Keratinocyte (primary cell): Measurements from ENCODE around the gene TP53BP2. TPM values are rescaled to one million over a fixed set of nuclear protein-coding genes. Genes with fewer than 3 reads are reported as not detected.

ENCODE experiments used
- DNase-seq: peaks from one replicate; pipeline ENCODE4 v3.0.0-alpha.2; 2011; ENCODE audit warnings: low read depth, missing footprints, low spot score
- FAIRE-seq: peaks from 2 replicates; lab custom pipeline; 2011; peaks lifted over from hg19 to GRCh38; lab: Jason Lieb, UNC
- H2AFZ ChIP-seq: 2 replicates; pipeline ENCODE4 v1.6.0; 2012; ENCODE audit warnings: low read length, control low read depth, inconsistent platforms; ENCODE audit not compliant: control insufficient read depth
- H3K27ac ChIP-seq: 2 replicates; pipeline ENCODE4 v1.5.1; 2011; ENCODE audit warnings: low read length; ENCODE audit not compliant: control insufficient read depth, insufficient read depth
- H3K27me3 ChIP-seq: 3 replicates; pipeline ENCODE4 v1.6.0; 2011; ENCODE audit warnings: low read length; ENCODE audit not compliant: control insufficient read depth, insufficient read depth; ENCODE audit errors: extremely low read depth
- H3K36me3 ChIP-seq, 2 experiments: 2 replicates in 1 of 2; 3 replicates in 1 of 2; pipeline ENCODE4 v1.5.1; 2011; ENCODE audit warnings: low read length in 2 of 2, mild to moderate bottlenecking in 1 of 2; ENCODE audit not compliant: control insufficient read depth in 2 of 2, insufficient read depth in 2 of 2; ENCODE audit errors: extremely low read depth in 1 of 2
- H3K4me1 ChIP-seq: 3 replicates; pipeline ENCODE4 v1.5.1; 2011; ENCODE audit warnings: low read length; ENCODE audit not compliant: control insufficient read depth, insufficient read depth; ENCODE audit errors: extremely low read depth
- H3K4me2 ChIP-seq: 3 replicates; pipeline ENCODE4 v1.6.0; 2011; ENCODE audit warnings: low read depth, low read length; ENCODE audit not compliant: control insufficient read depth, insufficient read depth; ENCODE audit errors: extremely low read depth
- H3K4me3 ChIP-seq, 3 experiments: fragments of 200-600 bp in 1 of 3; sonication (generic) in 1 of 3; 2 replicates in 2 of 3; 3 replicates in 1 of 3; pipeline ENCODE4 v1.5.1; 2011 to 2016; ENCODE audit warnings: low read length in 3 of 3, mild to moderate bottlenecking in 3 of 3, control low read depth in 2 of 3, inconsistent platforms in 1 of 3, low read depth in 1 of 3, mixed read lengths in 1 of 3, mixed run types in 1 of 3, moderate library complexity in 1 of 3; ENCODE audit not compliant: control insufficient read depth in 2 of 3, insufficient read depth in 2 of 3; ENCODE audit errors: extremely low read depth in 1 of 3
- H3K79me2 ChIP-seq: 2 replicates; pipeline ENCODE4 v1.6.0; 2012; ENCODE audit warnings: low read length; ENCODE audit not compliant: control insufficient read depth, insufficient read depth
- H3K9ac ChIP-seq: 3 replicates; pipeline ENCODE4 v1.6.0; 2011; ENCODE audit warnings: low read length; ENCODE audit not compliant: control insufficient read depth, insufficient read depth; ENCODE audit errors: extremely low read depth
- H3K9me1 ChIP-seq: 3 replicates; pipeline ENCODE4 v1.6.0; 2011; ENCODE audit warnings: low read length; ENCODE audit not compliant: control insufficient read depth, insufficient read depth; ENCODE audit errors: extremely low read depth
- H3K9me3 ChIP-seq: 2 replicates; pipeline ENCODE4 v1.5.1; 2012; ENCODE audit warnings: low read depth, low read length; ENCODE audit not compliant: control insufficient read depth
- H4K20me1 ChIP-seq: 3 replicates; pipeline ENCODE4 v1.6.0; 2011; ENCODE audit warnings: low read length; ENCODE audit not compliant: control insufficient read depth, insufficient read depth; ENCODE audit errors: extremely low read depth
- EZH2 ChIP-seq: IDR thresholded peaks from one replicate; pipeline ENCODE4 v1.6.1; 2012; ENCODE audit warnings: inconsistent platforms, mild to moderate bottlenecking, low read length, moderate library complexity
- dilution Hi-C: fragments of 300-500 bp; cut with MboI; formaldehyde crosslinking; loops from one replicate; pipeline ENCODE4 v1.7.0; 2020; ENCODE audit warnings: low sequenced_read_pairs; ENCODE audit not compliant: extremely low pct_ligation_motif_present
- polyA plus RNA-seq, 5 experiments: library from polyadenylated mRNA; depleted of rRNA in 3 of 5; stranded (reverse) in 3 of 5; stranded (forward) in 1 of 5; unstranded in 1 of 5; fragments of >200 nt; gene quantifications; 1 replicate in 1 of 5; 2 replicates in 3 of 5; 3 replicates in 1 of 5; pipeline versions ENCODE4 v1.2.1 to v1.2.3, GENCODE V29; 2011 to 2012; ENCODE audit warnings: missing spikeins in 2 of 5, low read depth in 1 of 5, low replicate concordance in 1 of 5
- TF ChIP-seq, protein P1 (sequence below), 3 experiments: IDR thresholded peaks in 1 of 3; conservative IDR thresholded peaks in 1 of 3; optimal IDR thresholded peaks in 1 of 3; 2 replicates in 2 of 3; 3 replicates in 1 of 3; pipeline versions ENCODE3 to v1.5.1; 2011; ENCODE audit warnings: low read length in 3 of 3, mild to moderate bottlenecking in 3 of 3, moderate library complexity in 2 of 3, control low read depth in 1 of 3, inconsistent platforms in 1 of 3; ENCODE audit not compliant: insufficient read depth in 2 of 3; ENCODE audit errors: extremely low read depth in 1 of 3

Gene TP53BP2
- polyA plus RNA-seq, 1 donor (not counting 4 experiments of a cell fraction or from before 2014, with no cell fraction given), result 22.5 TPM

DNA sequence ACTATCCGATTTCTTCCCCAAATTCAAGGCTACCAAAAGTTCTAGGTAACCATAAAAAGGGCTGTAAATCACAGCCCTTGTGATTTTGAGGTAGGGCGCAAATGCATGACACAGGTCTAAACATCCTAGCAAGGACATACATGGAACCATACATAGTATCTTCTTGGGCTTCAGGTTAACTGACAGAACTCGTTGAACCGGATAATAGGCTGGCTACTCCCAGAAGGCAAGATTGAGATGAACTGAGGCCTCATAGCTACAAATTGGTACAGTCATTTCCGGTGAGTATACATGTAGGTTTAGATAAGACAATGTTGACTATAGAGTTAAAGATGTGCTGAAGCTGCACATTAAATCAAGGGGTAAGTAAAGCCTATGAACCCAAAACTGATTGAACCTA lies 27.3 kb upstream of the TP53BP2 start:
- H2AFZ ChIP-seq, result no peak overlapping the region
- H3K9me1 ChIP-seq, result no peaks in the 10 kb centered on the region
- H4K20me1 ChIP-seq, result no peaks in the 10 kb centered on the region
- no peak overlapping the region for H3K4me2 ChIP-seq
- no peak for DNase-seq
- no peak overlapping the region for H3K27ac ChIP-seq
- no peaks in the 10 kb centered on the region for H3K36me3 ChIP-seq
- H3K4me3 ChIP-seq, result no peak overlapping the region
- peaks cover 11% of the 10 kb centered on the region for H3K4me1 ChIP-seq
- no peaks in the 10 kb centered on the region for H3K27me3 ChIP-seq
- no peaks in the 10 kb centered on the region for H3K79me2 ChIP-seq
- no peak overlapping the region for H3K9ac ChIP-seq
- no peaks in the 10 kb centered on the region for H3K9me3 ChIP-seq
- TF ChIP-seq, protein P1, sequence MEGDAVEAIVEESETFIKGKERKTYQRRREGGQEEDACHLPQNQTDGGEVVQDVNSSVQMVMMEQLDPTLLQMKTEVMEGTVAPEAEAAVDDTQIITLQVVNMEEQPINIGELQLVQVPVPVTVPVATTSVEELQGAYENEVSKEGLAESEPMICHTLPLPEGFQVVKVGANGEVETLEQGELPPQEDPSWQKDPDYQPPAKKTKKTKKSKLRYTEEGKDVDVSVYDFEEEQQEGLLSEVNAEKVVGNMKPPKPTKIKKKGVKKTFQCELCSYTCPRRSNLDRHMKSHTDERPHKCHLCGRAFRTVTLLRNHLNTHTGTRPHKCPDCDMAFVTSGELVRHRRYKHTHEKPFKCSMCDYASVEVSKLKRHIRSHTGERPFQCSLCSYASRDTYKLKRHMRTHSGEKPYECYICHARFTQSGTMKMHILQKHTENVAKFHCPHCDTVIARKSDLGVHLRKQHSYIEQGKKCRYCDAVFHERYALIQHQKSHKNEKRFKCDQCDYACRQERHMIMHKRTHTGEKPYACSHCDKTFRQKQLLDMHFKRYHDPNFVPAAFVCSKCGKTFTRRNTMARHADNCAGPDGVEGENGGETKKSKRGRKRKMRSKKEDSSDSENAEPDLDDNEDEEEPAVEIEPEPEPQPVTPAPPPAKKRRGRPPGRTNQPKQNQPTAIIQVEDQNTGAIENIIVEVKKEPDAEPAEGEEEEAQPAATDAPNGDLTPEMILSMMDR (optimal IDR thresholded peaks at IDR 0.05 in 1 of 3, IDR thresholded peaks at IDR 0.05 in 1 of 3, conservative IDR thresholded peaks at IDR 0.05 in 1 of 3; ENCODE audit: extremely low read depth in 1 of 3, insufficient read depth in 2 of 3, low read length in 3 of 3), result no peak
- TF ChIP-seq EZH2, result no peak
- dilution Hi-C loops, result no loop called here
- peak; percentile 76 for FAIRE-seq

DNA sequence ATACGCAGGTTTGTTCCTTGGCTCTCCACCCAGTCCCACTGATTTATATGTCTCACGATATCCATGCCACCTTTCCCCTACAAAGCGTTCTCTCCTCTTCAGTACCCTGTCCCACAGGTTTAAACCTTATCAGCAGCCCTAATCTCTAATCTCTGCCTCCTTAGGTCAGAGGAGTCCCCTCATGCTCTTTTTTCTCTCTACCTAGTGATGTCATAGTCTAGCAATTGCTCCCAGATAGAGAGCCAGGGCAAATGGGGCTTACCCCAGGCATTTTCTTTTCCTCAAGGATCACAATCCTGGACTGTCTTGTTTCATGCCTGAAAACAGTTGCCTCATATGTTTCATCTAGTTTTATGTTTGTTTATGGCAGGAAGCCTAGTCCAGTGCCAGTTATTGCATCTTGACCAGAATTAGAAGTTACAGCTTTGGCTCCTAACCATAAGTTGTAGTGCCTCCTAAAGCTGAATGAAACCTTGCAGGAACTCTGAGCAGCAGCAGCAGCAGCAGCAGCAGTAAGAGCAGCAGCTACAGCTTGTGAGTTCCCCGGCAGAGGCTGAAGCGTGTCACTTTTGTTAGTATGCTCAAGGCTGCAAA lies 26.7 kb upstream of the TP53BP2 start:
- Histone ChIP-seq H3K9me3 (no peaks in the 10 kb centered on the region), H3K27me3 (no peaks in the 10 kb centered on the region), H3K9ac (no peak overlapping the region), H3K27ac (no peak overlapping the region), H3K79me2 (no peaks in the 10 kb centered on the region), H4K20me1 (no peaks in the 10 kb centered on the region), H3K4me1 (peaks cover 11% of the 10 kb centered on the region), H2AFZ (no peak overlapping the region), H3K4me2 (no peak overlapping the region), H3K36me3 (no peaks in the 10 kb centered on the region), H3K9me1 (no peaks in the 10 kb centered on the region), H3K4me3 (no peak overlapping the region)
- FAIRE-seq (no peak), DNase-seq (no peak)
- TF ChIP-seq EZH2, result no peak
- TF ChIP-seq, protein P1 (optimal IDR thresholded peaks at IDR 0.05 in 1 of 3, IDR thresholded peaks at IDR 0.05 in 1 of 3, conservative IDR thresholded peaks at IDR 0.05 in 1 of 3; ENCODE audit: extremely low read depth in 1 of 3, insufficient read depth in 2 of 3, low read length in 3 of 3), result no peak
- dilution Hi-C loops, result no loop called here
